Ecto neural progenitor cell (in vitro differentiated cells): ENCODE measurements around the gene RPL29.

Experiments used
- DNase-seq: peaks from one replicate; pipeline ENCODE4 v3.0.0-alpha.2; 2018; ENCODE audit warnings: low spot score

The RPL29 gene

GRCh38 chr3:51962854-51963530 is 32.7 kb downstream of the RPL29 start:
- no peak for DNase-seq

GRCh38 chr3:51961602-51962569 is 33.8 kb downstream of the RPL29 start:
- DNase-seq = no peak

- no peak for DNase-seq
Measured at GRCh38 chr3:51961011-51961410, 34.7 kb downstream of the RPL29 start.

- no peak for DNase-seq
Measured at GRCh38 chr3:51960386-51960785, 35.3 kb downstream of the RPL29 start.

GRCh38 chr3:51959651-51960050 is 36.0 kb downstream of the RPL29 start:
- no peak for DNase-seq

- DNase-seq = no peak
Measured at GRCh38 chr3:51958603-51959521, 36.8 kb downstream of the RPL29 start.

GRCh38 chr3:51957520-51958205 is 38.0 kb downstream of the RPL29 start:
- no peak for DNase-seq

- DNase-seq = peak; percentile 78
Measured at GRCh38 chr3:51955893-51956770, 39.6 kb downstream of the RPL29 start.

- DNase-seq = no peak
Measured at GRCh38 chr3:51955175-51955892, 40.4 kb downstream of the RPL29 start, which contains the start of gene GPR62. Gene GPR62 (plus strand): TSS chr3:51955381. CDS start chr3:51955653, 272 bp downstream.

- DNase-seq = no peak
Measured at GRCh38 chr3:51954713-51955112, 41.0 kb downstream of the RPL29 start.

GRCh38 chr3:51954105-51954504 is 41.6 kb downstream of the RPL29 start:
- no peak for DNase-seq

- no peak for DNase-seq
Measured at GRCh38 chr3:51953445-51953844, 42.2 kb downstream of the RPL29 start.

- no peak for DNase-seq
Measured at GRCh38 chr3:51950899-51951298, 44.8 kb downstream of the RPL29 start.

- DNase-seq = no peak
Measured at GRCh38 chr3:51949121-51949520, 46.6 kb downstream of the RPL29 start.

- no peak for DNase-seq
Measured at GRCh38 chr3:51948016-51948580, 47.6 kb downstream of the RPL29 start.

- no peak for DNase-seq
Measured at GRCh38 chr3:51947215-51947900, 48.3 kb downstream of the RPL29 start.

- no peak for DNase-seq
Measured at GRCh38 chr3:51946796-51947195, 48.9 kb downstream of the RPL29 start.

- DNase-seq = no peak
Measured at GRCh38 chr3:51945926-51946705, 49.6 kb downstream of the RPL29 start.
